GM12872 (cell line): Measurements from ENCODE around the gene TMC5.

Source experiments
- TF ChIP-seq, protein P1 (sequence below): IDR thresholded peaks from 3 replicates; pipeline ENCODE4 v1.5.1; 2011; ENCODE audit warnings: low read depth, mild to moderate bottlenecking, low read length, moderate library complexity; ENCODE audit not compliant: insufficient read depth

TMC5 gene

DNA sequence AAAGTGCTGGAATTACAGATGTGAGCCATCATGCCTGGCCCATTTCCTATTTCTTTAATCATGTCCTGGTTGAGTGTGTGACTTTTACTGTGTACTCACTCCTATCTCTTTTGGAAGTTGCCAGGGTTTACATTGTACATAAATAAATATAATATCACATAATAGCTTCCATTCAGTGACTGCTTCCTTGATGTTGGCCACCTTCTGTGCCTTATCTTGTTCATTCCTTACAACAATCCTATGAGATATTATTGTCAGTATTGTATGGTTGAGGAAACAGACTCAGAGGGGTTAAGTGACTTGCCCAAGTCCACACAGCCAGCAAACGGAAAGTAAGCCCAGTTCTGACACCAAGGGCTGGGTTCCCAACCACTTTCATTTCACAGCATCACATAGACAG, 16.9 kb downstream of the TMC5 start:
- TF ChIP-seq, protein P1, sequence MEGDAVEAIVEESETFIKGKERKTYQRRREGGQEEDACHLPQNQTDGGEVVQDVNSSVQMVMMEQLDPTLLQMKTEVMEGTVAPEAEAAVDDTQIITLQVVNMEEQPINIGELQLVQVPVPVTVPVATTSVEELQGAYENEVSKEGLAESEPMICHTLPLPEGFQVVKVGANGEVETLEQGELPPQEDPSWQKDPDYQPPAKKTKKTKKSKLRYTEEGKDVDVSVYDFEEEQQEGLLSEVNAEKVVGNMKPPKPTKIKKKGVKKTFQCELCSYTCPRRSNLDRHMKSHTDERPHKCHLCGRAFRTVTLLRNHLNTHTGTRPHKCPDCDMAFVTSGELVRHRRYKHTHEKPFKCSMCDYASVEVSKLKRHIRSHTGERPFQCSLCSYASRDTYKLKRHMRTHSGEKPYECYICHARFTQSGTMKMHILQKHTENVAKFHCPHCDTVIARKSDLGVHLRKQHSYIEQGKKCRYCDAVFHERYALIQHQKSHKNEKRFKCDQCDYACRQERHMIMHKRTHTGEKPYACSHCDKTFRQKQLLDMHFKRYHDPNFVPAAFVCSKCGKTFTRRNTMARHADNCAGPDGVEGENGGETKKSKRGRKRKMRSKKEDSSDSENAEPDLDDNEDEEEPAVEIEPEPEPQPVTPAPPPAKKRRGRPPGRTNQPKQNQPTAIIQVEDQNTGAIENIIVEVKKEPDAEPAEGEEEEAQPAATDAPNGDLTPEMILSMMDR, result no peak

DNA sequence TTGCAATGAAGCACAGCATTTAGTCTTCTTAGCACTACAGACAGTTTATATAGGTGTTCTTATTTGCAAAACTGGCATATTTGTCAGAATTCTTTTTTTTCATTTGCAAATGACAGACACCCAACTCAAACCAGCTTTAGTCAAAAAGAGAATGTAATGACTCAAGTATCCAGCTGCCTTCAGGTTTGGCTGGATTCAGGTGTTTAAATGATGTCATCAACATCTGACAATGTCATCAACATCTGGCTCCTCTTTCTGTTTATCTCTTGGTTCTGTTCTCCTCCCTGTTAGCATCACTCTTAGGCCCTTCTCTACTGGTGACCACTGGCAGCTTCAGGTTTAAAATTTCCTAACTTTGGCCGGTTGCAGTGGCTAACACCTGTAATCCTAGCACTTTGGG, 18.9 kb downstream of the TMC5 start:
- TF ChIP-seq, protein P1, result no peak

DNA sequence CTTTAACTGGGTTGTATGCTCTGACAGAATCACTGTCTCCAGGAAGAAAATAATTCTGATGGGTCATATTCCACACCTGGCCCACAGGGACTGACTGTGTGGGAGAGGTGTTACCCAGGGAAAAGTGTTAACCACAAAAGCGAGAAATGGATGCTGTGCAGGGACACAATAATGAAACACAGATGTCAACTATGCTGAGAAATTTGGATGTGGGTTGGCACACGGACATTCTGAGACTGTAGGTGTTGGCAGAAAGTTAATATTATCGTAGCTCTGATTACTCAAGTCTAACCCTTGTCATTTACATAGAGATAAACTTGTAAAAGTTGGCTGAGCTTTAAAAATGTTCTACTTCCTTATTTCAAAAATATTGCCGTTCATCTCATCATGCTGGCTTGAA, 19.6 kb downstream of the TMC5 start:
- TF ChIP-seq, protein P1, result no peak

DNA sequence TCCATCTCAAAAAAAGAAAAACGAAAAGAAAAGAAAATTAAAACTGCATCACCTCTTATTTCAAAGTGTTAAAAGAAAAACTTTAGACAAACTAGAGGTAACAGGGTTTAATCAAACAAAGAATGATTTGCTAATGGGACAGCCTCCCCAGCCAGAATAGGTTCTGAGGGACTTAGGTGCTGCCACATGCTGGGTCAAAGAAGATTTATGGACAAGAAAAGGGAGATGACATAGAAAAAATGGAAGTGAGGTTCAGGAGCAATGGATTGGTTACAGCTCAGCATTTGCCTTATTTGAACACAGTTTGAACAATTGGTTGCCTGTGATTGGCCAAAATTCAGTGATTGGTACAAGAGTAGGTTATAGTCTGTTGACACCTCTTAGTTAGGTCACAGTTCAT, 21.1 kb downstream of the TMC5 start:
- TF ChIP-seq, protein P1, result no peak

DNA sequence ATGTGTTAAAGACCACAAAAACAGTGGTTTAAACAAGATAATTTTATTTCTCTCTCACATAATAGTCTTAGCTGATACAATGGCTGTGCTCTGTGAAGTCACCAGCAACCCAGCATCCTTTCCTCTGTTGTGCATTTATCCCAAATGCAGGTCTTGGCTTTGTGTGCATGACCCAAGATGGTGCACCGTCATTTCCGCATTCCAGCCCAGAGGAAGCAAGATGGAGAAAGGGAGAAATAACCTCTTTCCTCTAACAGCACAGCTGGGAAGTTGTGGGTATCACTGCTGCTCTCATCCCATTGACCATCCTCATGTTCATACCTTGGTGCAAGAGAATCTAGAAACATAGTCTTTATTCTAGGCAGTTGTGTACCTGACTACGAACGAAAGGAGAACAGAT, 21.8 kb downstream of the TMC5 start:
- TF ChIP-seq, protein P1, result no peak

DNA sequence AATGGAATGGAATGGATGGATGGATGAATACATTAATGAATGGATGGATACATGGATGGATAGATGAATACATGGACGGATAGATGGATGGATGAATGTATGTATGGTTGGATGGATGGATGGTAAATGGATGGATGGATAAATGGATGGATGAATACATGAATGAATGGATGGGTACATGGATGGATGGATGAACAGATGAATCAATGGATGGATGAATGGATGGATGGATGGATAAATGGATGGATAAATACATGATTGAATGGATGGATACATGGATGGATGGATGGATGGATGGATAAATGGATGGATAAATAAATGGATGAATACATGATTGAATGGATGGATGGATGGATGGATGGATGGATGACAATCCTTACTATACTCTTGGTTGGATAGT, 26.0 kb downstream of the TMC5 start:
- TF ChIP-seq, protein P1, result no peak

DNA sequence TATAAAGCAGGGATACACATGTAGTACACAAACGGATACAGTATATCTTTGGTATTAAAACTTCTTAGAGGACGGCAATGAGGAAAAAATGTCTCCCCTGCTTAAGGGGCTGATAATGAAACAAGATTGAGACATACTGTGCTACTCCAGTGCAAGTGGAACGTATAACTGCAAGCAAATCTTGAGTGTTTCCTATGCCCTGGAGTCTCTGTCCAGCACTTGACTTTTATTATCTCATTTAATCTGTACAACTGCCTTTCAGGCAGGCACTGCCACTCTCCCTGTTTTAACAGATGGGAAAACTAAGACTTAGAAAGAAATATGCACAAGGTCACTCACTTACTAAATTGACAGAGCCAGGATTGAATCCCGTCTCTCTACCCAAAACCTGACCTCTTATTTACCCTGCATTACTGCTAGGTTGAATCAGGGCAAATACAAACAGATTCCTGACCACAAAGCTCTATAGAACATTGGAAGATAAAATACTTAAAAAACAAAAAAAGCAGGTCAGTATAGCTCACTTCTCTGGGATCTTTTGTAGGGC, 28.7 kb downstream of the TMC5 start:
- TF ChIP-seq, protein P1, result no peak
